ENCODE measurements around the gene GTSE1.

The GTSE1 gene

DNA sequence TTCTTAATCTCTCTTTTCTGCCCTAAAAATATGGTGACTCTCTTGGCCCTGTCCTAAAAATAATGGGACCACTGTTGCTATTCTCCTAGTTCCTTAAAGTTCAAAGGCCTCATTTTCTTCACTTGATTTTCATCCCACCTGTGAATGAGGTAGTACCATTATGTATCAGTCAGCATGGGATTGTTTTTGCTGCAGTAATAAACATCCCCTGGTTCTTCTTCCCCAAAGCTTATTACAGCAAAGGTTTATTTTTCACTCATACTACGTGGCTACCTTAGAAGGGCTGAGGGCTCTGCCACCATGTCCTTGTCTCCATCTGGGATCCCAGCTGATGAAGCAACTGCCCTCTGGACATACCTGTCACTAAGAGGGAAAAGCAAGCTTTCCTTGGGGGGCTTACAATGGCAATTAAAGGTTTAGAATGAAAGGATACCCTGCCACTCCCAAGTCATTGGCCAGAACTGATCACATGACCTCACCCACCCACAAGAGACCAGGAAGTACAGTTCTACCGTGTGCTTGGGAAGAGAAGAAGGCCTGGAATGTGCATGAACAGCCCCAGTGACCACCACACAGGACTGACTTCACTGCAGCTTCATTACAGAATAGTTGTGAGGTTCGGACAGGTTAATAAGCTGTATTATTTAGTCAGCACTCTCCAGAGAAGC is 21.1 kb upstream of the GTSE1 start:
- no peak for DNase-seq (ENCODE audit: low read depth in 2 of 2)

GRCh38 chr22:46276563-46276962 is 20.1 kb upstream of the GTSE1 start:
- no peak for DNase-seq (ENCODE audit: low read depth in 2 of 2)

DNA sequence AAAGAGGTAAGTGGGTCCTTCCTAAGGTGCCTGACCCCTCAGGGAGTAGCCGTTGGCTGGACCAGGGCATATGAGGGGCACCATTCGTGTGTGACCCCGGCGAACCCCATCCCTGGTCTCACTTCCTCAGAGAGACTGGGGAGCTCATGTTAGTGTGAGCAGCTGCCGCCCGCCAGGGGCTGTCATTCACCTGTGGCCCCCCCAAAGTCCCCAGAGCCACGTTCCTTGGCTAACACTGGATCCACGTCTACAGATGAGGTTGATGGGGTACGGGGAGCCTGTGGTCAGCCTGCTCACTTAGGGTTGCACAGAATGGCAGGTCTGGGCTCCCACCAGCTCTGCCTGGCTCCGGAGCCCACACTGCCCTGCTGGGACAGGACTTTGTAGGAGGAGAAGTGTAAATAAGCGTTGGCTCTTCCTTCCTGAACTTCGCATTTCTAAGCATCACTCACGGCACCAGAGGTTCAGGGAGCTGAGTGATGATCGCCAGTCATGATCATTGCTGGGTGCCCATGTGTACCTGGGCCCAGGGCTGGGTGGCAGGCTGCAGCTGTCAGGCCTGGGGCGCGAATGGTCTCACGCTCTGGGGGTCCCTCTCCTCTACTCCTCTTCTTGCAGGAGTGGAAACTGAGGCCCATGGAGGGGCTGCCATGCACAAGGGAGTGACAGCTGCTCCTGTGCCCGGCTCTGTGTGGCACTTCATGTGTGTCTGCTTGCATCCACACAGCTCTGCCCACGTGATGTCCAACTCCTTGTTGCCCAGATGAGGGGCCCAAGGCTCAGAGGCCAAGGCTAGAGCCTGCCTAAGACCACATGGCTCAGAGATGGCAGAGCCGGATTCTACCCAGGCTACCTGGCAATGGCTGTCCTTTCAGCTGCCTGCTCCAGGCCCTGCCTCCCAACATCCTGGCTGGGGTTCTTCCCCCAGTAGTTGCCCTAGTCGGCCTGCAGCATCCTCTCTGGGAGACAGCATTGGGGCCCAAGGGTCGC is 17.7 kb upstream of the GTSE1 start:
- DNase-seq (ENCODE audit: low read depth in 2 of 2), result no peak

- DNase-seq (ENCODE audit: low read depth in 2 of 2), result no peak
Measured at GRCh38 chr22:46280063-46280817, 16.4 kb upstream of the GTSE1 start.

- no peak for DNase-seq (ENCODE audit: low read depth in 2 of 2)
Measured at GRCh38 chr22:46280999-46281623, 15.6 kb upstream of the GTSE1 start.

- no peak for DNase-seq (ENCODE audit: low read depth in 2 of 2)
Measured at GRCh38 chr22:46281866-46282678, 14.6 kb upstream of the GTSE1 start.

DNA sequence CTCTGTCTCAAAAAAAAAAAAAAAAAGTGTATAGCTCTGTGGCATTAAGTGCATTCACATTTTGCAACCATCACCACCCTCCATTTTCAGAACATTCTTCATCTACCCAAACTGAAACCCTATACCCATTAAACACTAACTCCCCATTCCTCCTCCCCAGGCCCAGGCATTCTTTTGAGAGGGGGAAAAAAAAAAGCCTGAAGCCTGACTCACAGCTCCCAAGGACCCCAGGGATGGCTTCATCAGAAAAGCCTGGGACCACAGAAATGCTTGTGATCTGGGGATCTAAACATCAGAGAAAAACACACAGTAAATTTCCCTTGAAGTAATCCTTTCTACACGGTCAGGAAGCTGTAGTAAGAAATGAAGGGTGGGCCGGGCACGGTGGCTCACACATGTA is 10.7 kb upstream of the GTSE1 start:
- no peak for DNase-seq (ENCODE audit: low read depth in 2 of 2)

- no peak for DNase-seq (ENCODE audit: low read depth in 2 of 2)
Measured at GRCh38 chr22:46286941-46287872, 9.5 kb upstream of the GTSE1 start.

- no peak for DNase-seq (ENCODE audit: low read depth in 2 of 2)
Measured at GRCh38 chr22:46287873-46288751, 8.6 kb upstream of the GTSE1 start.

DNA sequence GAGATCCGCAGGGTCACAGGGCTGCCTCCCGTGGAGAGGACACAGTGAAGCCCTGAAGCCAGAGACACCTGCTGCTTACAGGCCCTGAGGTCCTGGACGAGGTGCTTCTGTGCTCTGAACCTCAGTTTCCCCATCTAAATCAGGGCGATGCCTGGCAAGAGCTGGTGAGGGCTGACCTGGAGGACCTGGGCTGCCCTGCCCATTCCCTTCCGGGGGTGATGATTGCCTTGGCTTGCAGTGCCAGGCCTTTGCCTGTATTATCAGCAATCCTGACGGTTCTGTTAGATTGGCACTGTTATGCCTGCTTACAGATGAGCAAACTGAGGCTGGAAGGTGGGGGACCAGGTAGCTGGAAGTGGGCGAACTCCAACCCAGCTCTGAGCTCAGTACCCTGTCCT is 7.8 kb upstream of the GTSE1 start:
- DNase-seq (ENCODE audit: low read depth in 2 of 2), result no peak

GRCh38 chr22:46289244-46289891 is 7.3 kb upstream of the GTSE1 start:
- no peak for DNase-seq (ENCODE audit: low read depth in 2 of 2)

- DNase-seq (ENCODE audit: low read depth in 2 of 2), result no peak
Measured at GRCh38 chr22:46290121-46290842, 6.4 kb upstream of the GTSE1 start.

GRCh38 chr22:46290843-46291785 is 5.6 kb upstream of the GTSE1 start:
- DNase-seq (ENCODE audit: low read depth in 2 of 2), result no peak

DNA sequence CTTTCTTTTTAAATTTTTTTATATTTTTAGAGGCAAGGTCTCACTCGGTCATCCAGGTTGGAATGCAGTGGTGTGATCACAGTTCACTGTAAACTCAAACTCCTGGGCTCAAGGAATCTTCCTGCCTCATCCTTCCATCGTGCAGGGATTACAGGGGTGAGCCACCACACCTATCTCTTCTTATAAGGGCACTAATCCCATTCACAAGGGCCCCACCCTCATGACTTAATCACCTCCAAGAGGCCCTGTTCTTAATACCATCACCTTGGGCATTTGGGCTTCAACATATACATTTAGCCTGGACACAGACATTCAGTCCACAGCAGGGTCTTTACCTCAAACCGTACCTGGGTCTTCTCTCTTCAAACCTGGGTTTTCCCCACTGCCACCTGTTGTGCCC is 4.5 kb upstream of the GTSE1 start:
- DNase-seq (ENCODE audit: low read depth in 2 of 2), result no peak

GRCh38 chr22:46292732-46293131 is 3.9 kb upstream of the GTSE1 start:
- no peak for DNase-seq (ENCODE audit: low read depth in 2 of 2)

DNA sequence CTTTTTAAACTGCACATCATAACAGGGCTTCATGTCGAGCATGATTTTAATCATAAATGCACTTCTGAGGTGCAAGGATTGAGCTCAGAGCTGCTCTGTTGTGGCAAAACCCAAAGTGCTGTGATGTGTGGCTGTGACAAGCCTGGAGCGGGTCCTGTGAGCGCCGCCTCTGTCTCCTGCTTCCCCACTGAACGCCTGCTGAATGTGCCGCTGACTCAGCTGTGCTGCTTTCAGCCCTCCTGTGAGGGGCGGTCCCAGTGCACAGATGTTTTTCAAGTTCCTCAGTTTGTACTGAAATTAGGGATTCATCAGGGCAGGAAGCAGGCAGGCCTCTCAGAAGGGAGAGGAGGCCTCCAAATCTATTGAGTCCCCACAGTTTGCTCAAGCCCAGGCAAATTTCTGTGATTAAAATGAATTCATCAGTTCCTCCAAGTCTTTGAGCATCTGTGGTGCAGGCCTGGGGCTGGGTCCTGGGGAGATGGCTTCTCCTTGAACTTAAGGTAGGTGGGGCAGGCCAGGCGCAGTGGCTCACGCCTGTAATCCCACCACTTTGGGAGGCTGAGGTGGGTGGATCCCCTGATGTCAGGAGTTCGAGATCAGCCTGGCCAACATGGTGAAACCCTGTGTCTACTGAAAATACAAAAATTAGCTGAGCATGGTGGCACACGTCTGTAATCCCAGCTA is 3.0 kb upstream of the GTSE1 start:
- DNase-seq (ENCODE audit: low read depth in 2 of 2), result no peak

Measured in stimulated activated CD4-positive, alpha-beta T cell treated with anti-CD3 and anti-CD28 coated beads, Interleukin-1b, Interleukin-23, amount 100 ng/mL, for 1 hour (primary cell).